ENCODE results near the gene HACD4.

Gene HACD4

GRCh38 chr9:21075484-21075883 is 44.0 kb upstream of the HACD4 start (continued):
- no peak for TF ChIP-seq ZNF513 (tag by site-specific recombination; IDR thresholded peaks at IDR 0.05)

- no peaks in the 10 kb centered on the region for H3K9me3 ChIP-seq (ENCODE audit: control insufficient read depth, insufficient read depth, low read depth, low read length)
- H3K4me1 ChIP-seq (ENCODE audit: control insufficient read depth, insufficient read depth, low read length) = no peaks in the 10 kb centered on the region
- ChIA-PET POLR2A (no interaction called here), CTCF (interaction anchor here (0.8 to 1.4 kb wide), 2 partner anchors 11 to 446 kb away, joined by 3 to 5 read pairs; no protein-coding TSS in a partner anchor)
- H3K27ac ChIP-seq (ENCODE audit: extremely low read depth, low read depth, low read length) = no peak overlapping the region
- no peak overlapping the region for H3K4me3 ChIP-seq (ENCODE audit: low read depth, low read length)
- no peaks in the 10 kb centered on the region for H3K36me3 ChIP-seq (ENCODE audit: control insufficient read depth in 2 of 2, insufficient read depth in 1 of 2, low read length in 2 of 2)
- no peak for TF ChIP-seq ZNF600 (tag by site-specific recombination; IDR thresholded peaks at IDR 0.05)
- TF ChIP-seq ZNF48 (tag by site-specific recombination; IDR thresholded peaks at IDR 0.05) = no peak
- no peak for TF ChIP-seq ZNF341 (tag by site-specific recombination; IDR thresholded peaks at IDR 0.05; ENCODE audit: low read depth)
- no peak for TF ChIP-seq ZBTB20 (tag by site-specific recombination; IDR thresholded peaks at IDR 0.05)
- no peak for TF ChIP-seq ZNF19 (tag by site-specific recombination; IDR thresholded peaks at IDR 0.05; ENCODE audit: low read depth)
- no peak for TF ChIP-seq RBAK (tag by site-specific recombination; IDR thresholded peaks at IDR 0.05)
- no peak for TF ChIP-seq ZNF433 (tag by site-specific recombination; IDR thresholded peaks at IDR 0.05; ENCODE audit: low read depth)
- no peak for TF ChIP-seq HOXD13 (CRISPR knock-in tag; IDR thresholded peaks at IDR 0.05; ENCODE audit: borderline replicate concordance)
- TF ChIP-seq ZNF449 (tag by site-specific recombination; IDR thresholded peaks at IDR 0.05) = no peak
- TF ChIP-seq ZSCAN16 (tag by site-specific recombination; IDR thresholded peaks at IDR 0.05) = no peak
- TF ChIP-seq ZNF747 (tag by site-specific recombination; IDR thresholded peaks at IDR 0.05) = no peak
These were observed 39.5 kb upstream of the HACD4 start for GRCh38 chr9:21070906-21071305.

- no peaks in the 10 kb centered on the region for H3K4me1 ChIP-seq (ENCODE audit: control insufficient read depth, insufficient read depth, low read length)
- TF ChIP-seq MEIS1 (CRISPR knock-in tag; IDR thresholded peaks at IDR 0.05; ENCODE audit: borderline replicate concordance) (no peak), ZNF555 (tag by site-specific recombination; conservative IDR thresholded peaks at IDR 0.05) (no peak), ZNF549 (tag by site-specific recombination; IDR thresholded peaks at IDR 0.05) (no peak), ZNF416 (tag by site-specific recombination; IDR thresholded peaks at IDR 0.05) (no peak), ZFP69B (tag by site-specific recombination; IDR thresholded peaks at IDR 0.05) (no peak), ZNF37A (tag by site-specific recombination; IDR thresholded peaks at IDR 0.05) (no peak), CTCF (tag by site-specific recombination; IDR thresholded peaks at IDR 0.05) (no peak), ZNF114 (tag by site-specific recombination; IDR thresholded peaks at IDR 0.05) (no peak), ZNF174 (tag by site-specific recombination; IDR thresholded peaks at IDR 0.05) (no peak), ZNF585B (tag by site-specific recombination; IDR thresholded peaks at IDR 0.05) (no peak), PRDM4 (tag by site-specific recombination; IDR thresholded peaks at IDR 0.05) (no peak), ZNF266 (tag by site-specific recombination; IDR thresholded peaks at IDR 0.05; ENCODE audit: low read depth) (no peak), AEBP2 (tag by site-specific recombination; IDR thresholded peaks at IDR 0.05; ENCODE audit: borderline replicate concordance) (no peak)
- POLR2A ChIA-PET = no interaction called here
- H3K27ac ChIP-seq (ENCODE audit: extremely low read depth, low read depth, low read length) = no peak overlapping the region
- H3K9me3 ChIP-seq (ENCODE audit: control insufficient read depth, insufficient read depth, low read depth, low read length) = no peaks in the 10 kb centered on the region
- H3K4me3 ChIP-seq (ENCODE audit: low read depth, low read length) = no peak overlapping the region
- H3K36me3 ChIP-seq (ENCODE audit: control insufficient read depth in 2 of 2, insufficient read depth in 1 of 2, low read length in 2 of 2) = no peaks in the 10 kb centered on the region
- CTCF ChIA-PET = interaction anchor here (0.6 to 1.4 kb wide), 4 partner anchors 10 to 446 kb away, joined by 3 to 5 read pairs (median 3); no protein-coding TSS in a partner anchor
These were observed 38.7 kb upstream of the HACD4 start for GRCh38 chr9:21070171-21070571.

Measured in HEK293 (cell line).